Tibial nerve (tissue), 4 donors: Measurements from ENCODE around the gene QKI.

Experiments used
- CTCF ChIP-seq, 5 experiments: fragments of 200-600 bp in 3 of 5; fragments of 450-650 bp in 2 of 5; sonication (generic) in 3 of 5; IDR thresholded peaks; one replicate each; pipeline ENCODE4 v1.5.1; 2016 to 2019; ENCODE audit warnings: antibody characterized with exemption in 5 of 5, mild to moderate bottlenecking in 3 of 5, moderate library complexity in 2 of 5
- EP300 ChIP-seq, 2 donors: sonication (generic); formaldehyde crosslinking; IDR thresholded peaks; one replicate each; pipeline ENCODE4 v1.6.1; 2017; ENCODE audit warnings: antibody characterized with exemption in 2 of 2, mild to moderate bottlenecking in 1 of 2
- POLR2A ChIP-seq, 2 donors: fragments of 450-650 bp; IDR thresholded peaks; one replicate each; pipeline ENCODE4 v1.6.1; 2017; ENCODE audit warnings: antibody characterized with exemption in 2 of 2, mild to moderate bottlenecking in 2 of 2, moderate library complexity in 2 of 2

GRCh38 chr6:163454425-163454824 lies 39.9 kb downstream of the QKI start:
- no peak for TF ChIP-seq CTCF (IDR thresholded peaks at IDR 0.05)
- no peak for TF ChIP-seq POLR2A (IDR thresholded peaks at IDR 0.05)
- no peak for TF ChIP-seq EP300 (IDR thresholded peaks at IDR 0.05)
